OCI-LY3 (cell line): ENCODE data around the gene EHBP1.

Experiments
- CTCF ChIP-seq: fragments of 200-600, 300-600 bp; sonication (generic); IDR thresholded peaks from 2 replicates; pipeline ENCODE4 v1.5.1; 2014; ENCODE audit warnings: antibody characterized with exemption, low read length, low read depth
- EZH2phosphoT487 ChIP-seq: fragments of 200-600 bp; shearing (Covaris generic); IDR thresholded peaks from 2 replicates; pipeline ENCODE4 v1.6.1; 2018; ENCODE audit warnings: antibody characterized with exemption, mixed run types, low read depth

GRCh38 chr2:62956651-62957050 lies 251.1 kb downstream of the EHBP1 start:
- TF ChIP-seq EZH2phosphoT487 (no peak), CTCF (no peak)
